D721Med (cell line): ENCODE measurements around the gene DEPDC1B.

ENCODE experiments used
- DNase-seq: peaks from one replicate; pipeline ENCODE4 v3.0.0; 2011; ENCODE audit warnings: low spot score; ENCODE audit not compliant: insufficient read length
- FAIRE-seq: peaks from 2 replicates; lab custom pipeline; 2011; peaks lifted over from hg19 to GRCh38; lab: Jason Lieb, UNC
- TF ChIP-seq, protein P1 (sequence below): IDR thresholded peaks from 2 replicates; pipeline ENCODE4 v1.5.1; 2012; ENCODE audit warnings: mild to moderate bottlenecking, control low read depth; ENCODE audit not compliant: insufficient read depth; ENCODE audit errors: missing control alignments

The DEPDC1B gene

GRCh38 chr5:60710362-60710761 is 10.4 kb upstream of the DEPDC1B start:
- TF ChIP-seq, protein P1, sequence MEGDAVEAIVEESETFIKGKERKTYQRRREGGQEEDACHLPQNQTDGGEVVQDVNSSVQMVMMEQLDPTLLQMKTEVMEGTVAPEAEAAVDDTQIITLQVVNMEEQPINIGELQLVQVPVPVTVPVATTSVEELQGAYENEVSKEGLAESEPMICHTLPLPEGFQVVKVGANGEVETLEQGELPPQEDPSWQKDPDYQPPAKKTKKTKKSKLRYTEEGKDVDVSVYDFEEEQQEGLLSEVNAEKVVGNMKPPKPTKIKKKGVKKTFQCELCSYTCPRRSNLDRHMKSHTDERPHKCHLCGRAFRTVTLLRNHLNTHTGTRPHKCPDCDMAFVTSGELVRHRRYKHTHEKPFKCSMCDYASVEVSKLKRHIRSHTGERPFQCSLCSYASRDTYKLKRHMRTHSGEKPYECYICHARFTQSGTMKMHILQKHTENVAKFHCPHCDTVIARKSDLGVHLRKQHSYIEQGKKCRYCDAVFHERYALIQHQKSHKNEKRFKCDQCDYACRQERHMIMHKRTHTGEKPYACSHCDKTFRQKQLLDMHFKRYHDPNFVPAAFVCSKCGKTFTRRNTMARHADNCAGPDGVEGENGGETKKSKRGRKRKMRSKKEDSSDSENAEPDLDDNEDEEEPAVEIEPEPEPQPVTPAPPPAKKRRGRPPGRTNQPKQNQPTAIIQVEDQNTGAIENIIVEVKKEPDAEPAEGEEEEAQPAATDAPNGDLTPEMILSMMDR, result no peak
- FAIRE-seq (no peak), DNase-seq (no peak)

GRCh38 chr5:60705144-60705543 is 5.2 kb upstream of the DEPDC1B start:
- DNase-seq (no peak), FAIRE-seq (no peak)
- TF ChIP-seq, protein P1, result no peak

DNA sequence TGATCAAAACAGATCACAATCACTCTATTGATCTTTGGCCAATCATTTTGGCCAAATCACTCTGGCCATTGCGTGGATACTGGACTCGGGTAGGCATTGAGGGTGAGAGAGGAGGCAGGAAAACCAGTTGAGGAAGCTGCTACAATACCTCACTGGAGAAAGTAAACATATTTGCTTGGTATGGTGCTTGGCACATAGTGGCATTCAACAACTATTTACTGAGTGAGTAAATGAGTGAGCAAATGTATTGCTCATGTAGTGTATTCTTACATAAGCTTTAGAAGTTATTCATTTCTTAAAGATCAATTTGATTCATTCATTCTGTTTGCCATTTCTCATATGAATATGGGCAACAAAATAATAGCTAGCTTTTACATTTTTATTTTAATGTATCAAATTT is 4.0 kb upstream of the DEPDC1B start:
- TF ChIP-seq, protein P1, result no peak
- no peak for FAIRE-seq

DNA sequence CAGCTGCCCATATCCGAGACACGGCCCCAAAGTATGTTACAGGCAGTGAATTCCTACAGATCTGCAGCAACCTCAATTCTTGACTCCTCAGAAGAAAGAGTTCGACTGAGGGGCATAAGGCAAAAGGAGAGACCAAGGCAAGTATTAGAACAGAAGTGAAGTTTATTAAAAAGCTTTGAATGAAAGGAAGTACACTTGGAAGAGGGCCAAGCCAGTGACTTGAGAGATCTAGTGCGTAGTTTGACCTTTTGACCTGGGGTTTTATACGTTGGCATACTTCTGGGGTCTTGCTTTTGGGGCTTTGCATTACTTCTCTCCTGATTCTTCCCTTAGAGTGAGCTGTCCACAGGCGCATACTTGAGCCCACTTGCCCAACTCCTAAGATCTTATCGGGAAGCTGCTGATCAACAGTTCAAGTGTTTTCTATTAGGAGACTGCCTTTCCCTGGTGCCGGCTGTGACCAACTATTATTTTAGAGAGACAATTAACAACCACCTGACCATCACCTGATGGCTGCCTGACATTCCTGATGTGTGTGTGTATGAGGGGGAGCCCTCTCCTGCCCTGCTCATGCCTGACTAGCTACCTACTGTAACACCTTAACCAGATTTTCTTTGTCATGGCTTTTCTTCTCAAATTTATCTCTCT is 1.5 kb upstream of the DEPDC1B start:
- FAIRE-seq, result no peak
- DNase-seq, result no peak
- TF ChIP-seq, protein P1, result no peak

More for the DNA sequence above, 4.0 kb upstream of the DEPDC1B start:
- no peak for DNase-seq

GRCh38 chr5:60700416-60700757 is 421 bp upstream of the DEPDC1B start:
- no peak for DNase-seq
- FAIRE-seq, result no peak
- TF ChIP-seq, protein P1, result no peak

GRCh38 chr5:60699288-60699608 is 718 bp downstream of the DEPDC1B start:
- FAIRE-seq (no peak), DNase-seq (no peak)
- TF ChIP-seq, protein P1, result no peak

DNA sequence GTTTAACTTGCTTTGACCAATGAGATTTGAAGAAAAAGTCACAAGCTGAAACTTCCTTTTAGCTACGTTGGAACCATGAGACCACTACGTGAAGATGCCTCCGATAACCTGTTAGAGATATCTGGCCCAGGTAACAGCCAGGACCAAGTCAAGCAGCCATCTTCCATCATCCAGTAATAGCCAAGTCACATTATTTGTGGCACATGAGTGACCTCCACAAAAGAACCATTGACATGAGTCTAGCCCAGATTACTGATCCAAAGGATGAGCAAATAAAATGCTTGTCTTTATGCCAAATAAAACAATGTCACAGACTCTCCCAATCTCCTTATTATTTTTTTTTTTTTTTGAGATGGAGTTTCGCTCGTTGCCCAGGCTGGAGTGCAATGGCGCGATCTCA is 1.6 kb downstream of the DEPDC1B start:
- TF ChIP-seq, protein P1, result no peak
- DNase-seq, result no peak
- no peak for FAIRE-seq
